Brain microvascular endothelial cell (primary cell): Measurements from ENCODE around the gene MED13.

Source experiments
- DNase-seq: peaks from one replicate; pipeline ENCODE4 v3.0.0-alpha.2; 2020
- H3K27ac ChIP-seq: fragments of 250-450 bp; sonication (Bioruptor Pico); 2 replicates; pipeline ENCODE4 v1.5.1; 2020; ENCODE audit warnings: mild to moderate bottlenecking, moderate library complexity
- H3K27me3 ChIP-seq: fragments of 250-450 bp; sonication (Bioruptor Pico); replicated peaks from 2 replicates; pipeline ENCODE4 v1.5.1; 2020; ENCODE audit warnings: mild to moderate bottlenecking
- H3K36me3 ChIP-seq: fragments of 250-450 bp; sonication (Bioruptor Pico); replicated peaks from 2 replicates; pipeline ENCODE4 v1.5.1; 2020; ENCODE audit warnings: mild to moderate bottlenecking
- H3K4me3 ChIP-seq: 2 replicates; pipeline ENCODE4 v1.5.1; 2011; ENCODE audit warnings: low read depth, mild to moderate bottlenecking, control low read depth, low read length, moderate library complexity
- in situ Hi-C: cut with HindIII; loops from 2 replicates; pipeline ENCODE4 v1.10.0; 2017; ENCODE audit warnings: low sequenced_read_pairs, low pct_ligation_motif_present
- TF ChIP-seq, protein P1 (sequence below): IDR thresholded peaks from 2 replicates; pipeline ENCODE4 v1.5.1; 2011; ENCODE audit warnings: low read depth, mild to moderate bottlenecking, moderate library complexity, low read length, control low read depth, inconsistent platforms; ENCODE audit errors: missing control alignments

MED13 gene

DNA sequence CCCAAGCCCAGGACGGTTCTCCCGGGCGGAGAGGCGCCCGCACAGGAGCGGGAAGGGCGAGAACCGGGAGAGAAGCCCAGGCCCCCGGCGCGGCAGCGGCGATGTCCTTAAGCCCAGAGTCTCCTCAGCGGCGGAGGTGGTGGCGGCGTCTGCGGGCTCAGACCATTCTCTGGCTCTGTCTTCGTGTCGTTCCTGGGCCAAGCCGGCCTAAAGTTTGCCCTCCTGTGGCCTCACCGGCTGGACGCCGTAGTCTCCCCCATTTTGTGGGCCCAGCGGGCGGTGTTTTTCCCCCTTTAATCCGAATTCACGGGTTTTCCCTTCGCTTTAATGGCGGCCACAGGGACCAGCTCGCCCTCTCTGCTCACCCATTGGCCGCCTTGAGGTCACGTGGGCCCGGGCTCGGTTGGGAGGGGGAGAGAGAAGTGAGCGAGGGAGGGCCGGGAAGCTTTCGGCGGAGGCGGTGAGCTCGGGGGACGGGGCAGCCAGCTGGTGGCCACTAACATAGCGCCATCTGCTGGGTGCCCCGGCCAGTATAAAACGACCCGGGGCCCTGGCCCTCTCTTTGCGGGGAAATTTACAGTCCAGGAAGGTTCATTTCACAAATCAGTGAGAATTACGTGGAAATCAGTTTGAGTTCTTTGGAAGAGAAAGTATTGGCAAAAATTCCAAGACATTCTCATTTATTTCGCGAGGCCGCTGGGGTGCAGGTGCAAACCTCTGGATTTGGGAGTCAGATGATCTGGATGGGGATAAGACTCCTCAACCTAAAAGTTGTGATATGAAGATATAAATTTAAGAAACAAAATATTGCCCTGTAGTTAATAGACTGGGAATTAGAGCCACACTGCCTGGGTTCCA, 762 bp upstream of the MED13 start:
- Histone ChIP-seq H3K4me3 (peak overlapping the region; percentile 97), H3K27ac (peak overlapping the region; percentile 89), H3K27me3 (no peaks in the 10 kb centered on the region), H3K36me3 (peaks cover 4% of the 10 kb centered on the region)
- DNase-seq, result peak; percentile 96
- in situ Hi-C loops, result no loop called here
- TF ChIP-seq, protein P1, sequence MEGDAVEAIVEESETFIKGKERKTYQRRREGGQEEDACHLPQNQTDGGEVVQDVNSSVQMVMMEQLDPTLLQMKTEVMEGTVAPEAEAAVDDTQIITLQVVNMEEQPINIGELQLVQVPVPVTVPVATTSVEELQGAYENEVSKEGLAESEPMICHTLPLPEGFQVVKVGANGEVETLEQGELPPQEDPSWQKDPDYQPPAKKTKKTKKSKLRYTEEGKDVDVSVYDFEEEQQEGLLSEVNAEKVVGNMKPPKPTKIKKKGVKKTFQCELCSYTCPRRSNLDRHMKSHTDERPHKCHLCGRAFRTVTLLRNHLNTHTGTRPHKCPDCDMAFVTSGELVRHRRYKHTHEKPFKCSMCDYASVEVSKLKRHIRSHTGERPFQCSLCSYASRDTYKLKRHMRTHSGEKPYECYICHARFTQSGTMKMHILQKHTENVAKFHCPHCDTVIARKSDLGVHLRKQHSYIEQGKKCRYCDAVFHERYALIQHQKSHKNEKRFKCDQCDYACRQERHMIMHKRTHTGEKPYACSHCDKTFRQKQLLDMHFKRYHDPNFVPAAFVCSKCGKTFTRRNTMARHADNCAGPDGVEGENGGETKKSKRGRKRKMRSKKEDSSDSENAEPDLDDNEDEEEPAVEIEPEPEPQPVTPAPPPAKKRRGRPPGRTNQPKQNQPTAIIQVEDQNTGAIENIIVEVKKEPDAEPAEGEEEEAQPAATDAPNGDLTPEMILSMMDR, result peak; percentile 94

DNA sequence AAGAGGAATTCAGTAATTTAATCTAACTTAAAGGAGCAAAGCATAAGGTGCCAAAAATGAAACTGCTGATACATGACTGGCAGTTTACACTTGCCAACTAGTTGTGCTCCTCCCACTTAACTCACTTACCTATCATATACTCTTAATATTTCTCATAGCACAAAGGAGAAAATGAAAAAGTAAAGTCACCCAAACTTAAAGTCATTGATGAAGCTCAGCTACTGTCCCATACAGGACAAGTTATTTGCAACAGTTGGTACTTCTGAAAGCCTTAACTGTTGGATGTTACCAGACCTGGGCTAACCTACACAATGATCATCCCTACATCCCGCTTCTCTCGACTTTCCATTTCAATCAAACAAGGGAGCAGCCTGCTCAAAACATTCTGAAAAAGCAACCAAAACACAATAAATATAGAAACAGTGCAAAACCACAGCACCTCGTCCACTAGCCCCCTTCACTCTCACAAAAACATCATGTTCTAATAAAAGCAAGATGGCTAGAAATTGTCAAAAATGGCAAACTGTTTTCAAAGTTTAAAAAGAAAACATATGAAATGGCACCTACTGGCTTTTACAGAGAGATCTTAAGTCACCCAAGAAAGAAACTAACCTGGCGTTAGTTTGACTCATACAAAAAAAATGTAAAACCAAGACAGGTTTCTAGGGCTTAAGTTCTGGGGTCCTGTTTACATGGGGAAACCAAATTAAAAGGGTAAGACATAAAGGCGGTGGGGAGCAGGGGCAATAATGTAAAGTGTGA, 868 bp downstream of the MED13 start:
- Histone ChIP-seq H3K27ac (peak overlapping the region; percentile 55), H3K27me3 (no peaks in the 10 kb centered on the region), H3K36me3 (peaks cover 9% of the 10 kb centered on the region), H3K4me3 (peak overlapping the region; percentile 97)
- in situ Hi-C loops, result no loop called here
- TF ChIP-seq, protein P1, result no peak
- no peak for DNase-seq

DNA sequence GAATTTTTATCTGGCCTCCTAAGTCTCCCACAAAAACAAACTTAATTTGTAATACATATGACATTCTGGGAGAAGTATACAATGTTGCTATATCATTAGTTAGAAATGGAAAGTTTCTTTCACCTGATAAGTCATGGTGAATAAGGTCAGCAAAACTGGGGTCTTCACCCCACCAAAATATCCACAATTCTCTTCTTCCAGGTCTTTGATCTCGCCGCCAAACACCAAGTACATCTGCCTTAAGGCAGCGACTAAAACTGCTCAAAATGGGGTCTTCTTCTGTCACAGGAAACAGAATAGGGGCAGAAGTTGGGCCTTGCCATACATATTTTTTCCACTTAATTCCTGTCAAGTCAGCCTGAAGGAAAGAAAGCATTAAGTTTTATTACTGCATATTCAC, 2.1 kb downstream of the MED13 start:
- Histone ChIP-seq H3K36me3 (peaks cover 9% of the 10 kb centered on the region), H3K27ac (no peak overlapping the region), H3K27me3 (no peaks in the 10 kb centered on the region), H3K4me3 (peak overlapping the region; percentile 97)
- TF ChIP-seq, protein P1, result no peak
- DNase-seq, result no peak
- in situ Hi-C loops, result no loop called here

DNA sequence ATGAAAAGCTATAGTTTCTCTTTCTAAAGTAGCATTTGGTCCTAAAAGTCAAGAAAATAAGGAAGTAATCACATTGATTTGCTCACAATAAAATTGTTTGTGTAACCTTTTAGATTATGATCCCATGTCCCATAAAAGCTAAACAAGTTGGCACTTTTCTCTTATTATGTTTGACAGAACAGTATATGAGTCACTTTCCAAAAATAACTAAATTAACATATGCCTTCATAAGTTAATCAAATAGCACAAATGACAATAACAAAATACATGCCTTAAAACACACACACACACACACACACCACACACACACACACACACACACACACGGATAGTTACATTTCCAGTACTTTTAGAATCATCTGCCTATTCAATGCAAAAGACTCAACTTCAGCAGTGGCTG, 2.8 kb downstream of the MED13 start:
- Histone ChIP-seq H3K4me3 (no peak overlapping the region), H3K27ac (no peak overlapping the region), H3K36me3 (peaks cover 9% of the 10 kb centered on the region), H3K27me3 (no peaks in the 10 kb centered on the region)
- in situ Hi-C loops, result no loop called here
- TF ChIP-seq, protein P1, result no peak
- no peak for DNase-seq

DNA sequence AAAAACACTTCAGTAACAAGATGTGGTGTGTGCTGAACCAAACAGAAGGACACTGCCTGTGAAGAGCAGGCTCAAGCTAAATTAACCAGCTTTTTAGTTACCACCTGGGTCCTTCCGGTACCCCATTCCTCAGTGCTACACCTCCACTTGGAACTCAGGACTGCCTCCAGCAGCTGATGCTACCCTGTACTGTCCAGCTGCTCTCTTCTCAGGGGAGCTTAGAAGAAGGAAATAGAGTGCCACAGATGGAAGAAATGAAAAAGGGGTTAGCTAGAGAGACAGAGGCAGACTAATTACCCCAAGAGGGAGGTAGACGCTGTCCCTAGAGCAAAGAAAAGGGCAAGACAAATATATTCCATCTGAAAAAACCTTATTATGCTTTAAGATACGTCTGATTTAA, 5.7 kb downstream of the MED13 start:
- DNase-seq, result no peak
- in situ Hi-C loops, result no loop called here
- Histone ChIP-seq H3K36me3 (peaks cover 14% of the 10 kb centered on the region), H3K27ac (no peak overlapping the region), H3K27me3 (no peaks in the 10 kb centered on the region), H3K4me3 (no peak overlapping the region)
- TF ChIP-seq, protein P1, result no peak
